GM21529 (cell line): ENCODE measurements around the gene COP1.
"Not testable (repeated sequence)": the region's sequence is repeated elsewhere in the genome, so short reads cannot be mapped to it uniquely, and the experiment has no call there.

Experiments
- ATAC-seq: cut with Tn5 transposase; IDR thresholded peaks from one replicate; pipeline ENCODE4 v1.9.1; 2021; ENCODE audit not compliant: unreplicated experiment

The COP1 gene

GRCh38 chr1:176051402-176051801, 155.7 kb downstream of the COP1 start:
- no peak for ATAC-seq

DNA sequence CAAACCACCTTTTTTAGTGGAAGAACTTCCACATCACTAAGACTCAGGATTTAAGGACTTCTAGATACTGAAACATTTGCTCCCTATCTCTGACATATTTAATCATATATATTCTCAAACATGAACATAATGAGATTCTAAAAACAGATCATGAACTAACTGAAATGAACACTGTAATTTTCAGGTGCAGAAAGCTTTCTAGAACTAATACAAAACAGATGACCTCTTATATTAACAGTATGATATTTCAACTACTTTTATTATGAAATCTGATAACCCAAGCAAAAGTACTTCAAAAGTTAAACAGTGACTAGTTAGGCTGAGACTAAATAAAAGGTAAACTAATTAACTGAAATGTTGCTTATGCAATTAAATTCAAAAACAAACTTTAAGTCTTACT, 157.5 kb downstream of the COP1 start:
- no peak for ATAC-seq

- no peak for ATAC-seq
Measured at GRCh38 chr1:176046926-176047325, 160.2 kb downstream of the COP1 start.

DNA sequence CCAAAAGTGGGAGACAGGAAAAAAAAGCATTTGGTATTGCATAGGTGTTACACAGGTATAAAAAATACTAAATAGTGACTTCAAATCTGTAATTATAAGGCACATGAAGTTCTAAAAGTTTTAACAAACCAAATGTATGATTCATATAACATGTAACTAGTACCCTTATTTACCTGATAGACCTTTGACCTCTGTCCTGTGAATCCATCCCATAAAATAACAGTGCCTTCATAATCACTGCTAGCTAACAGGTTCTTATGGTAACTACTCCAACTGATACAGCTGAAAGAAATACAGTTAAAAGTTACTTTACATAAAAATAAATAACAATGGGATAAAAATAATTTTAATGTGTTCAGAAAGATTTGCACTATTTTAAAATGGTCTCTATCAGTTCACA, 163.5 kb downstream of the COP1 start:
- no peak for ATAC-seq

- no peak for ATAC-seq
Measured at GRCh38 chr1:176033881-176034280, 173.2 kb downstream of the COP1 start.

DNA sequence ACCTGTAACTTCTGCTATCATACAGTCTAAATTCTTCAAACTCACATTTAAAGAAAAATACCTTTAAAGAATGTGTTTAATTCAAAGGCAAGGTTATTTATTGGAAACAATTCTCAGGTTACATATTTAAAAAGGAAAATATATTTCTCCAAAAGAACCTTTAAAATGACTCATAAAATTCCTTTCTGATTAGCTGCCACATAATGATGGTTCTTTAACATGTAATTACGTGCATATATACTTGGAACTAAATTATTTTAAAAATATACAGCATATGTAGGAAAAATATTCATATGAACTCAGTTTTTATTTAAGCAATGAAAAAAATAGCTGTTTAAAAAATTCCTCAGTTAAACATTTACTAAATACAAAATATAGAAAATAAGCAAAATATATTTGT, 173.6 kb downstream of the COP1 start:
- no peak for ATAC-seq

- ATAC-seq: no peak
Measured at GRCh38 chr1:176032040-176032645, 174.9 kb downstream of the COP1 start.

DNA sequence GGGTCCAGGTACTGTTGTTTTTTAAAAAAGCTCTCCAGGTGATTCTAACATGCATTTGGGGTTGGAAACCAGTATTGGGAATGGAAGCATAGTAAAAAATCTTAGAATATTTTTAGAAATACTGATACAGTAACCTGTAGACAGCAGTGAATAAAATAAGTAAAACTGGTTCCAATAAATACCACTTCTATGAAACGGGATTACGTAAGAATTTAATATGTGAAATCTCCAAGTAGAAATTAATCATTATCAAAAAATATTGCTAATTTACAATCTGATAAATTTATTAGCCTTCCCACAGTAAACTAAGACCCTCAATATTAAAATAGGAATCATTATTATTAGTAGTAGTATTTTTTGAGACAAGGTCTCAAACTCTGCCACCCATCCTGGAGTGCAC, 177.5 kb downstream of the COP1 start:
- ATAC-seq: no peak

DNA sequence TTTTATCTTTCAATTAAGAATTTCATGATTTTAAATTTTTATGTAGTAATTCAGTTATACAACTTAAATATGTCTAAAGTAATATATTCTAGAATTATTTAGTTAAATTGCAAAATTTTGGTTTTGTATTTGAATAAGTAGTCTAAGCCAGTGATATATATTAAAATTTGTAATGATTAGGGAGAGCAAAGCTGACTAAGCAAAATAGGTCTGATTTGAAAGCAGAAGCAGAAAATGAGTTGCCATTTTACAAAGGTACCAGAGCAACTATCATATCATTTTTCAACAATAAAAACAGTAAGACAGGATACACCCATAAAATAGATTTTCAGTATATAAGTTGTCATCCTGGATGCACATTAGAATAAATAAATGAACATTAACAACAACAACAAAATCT, 177.9 kb downstream of the COP1 start:
- no peak for ATAC-seq

GRCh38 chr1:176027934-176028333, 179.2 kb downstream of the COP1 start:
- not testable (repeated sequence) for ATAC-seq

GRCh38 chr1:176022574-176022973, 184.5 kb downstream of the COP1 start:
- ATAC-seq: no peak

DNA sequence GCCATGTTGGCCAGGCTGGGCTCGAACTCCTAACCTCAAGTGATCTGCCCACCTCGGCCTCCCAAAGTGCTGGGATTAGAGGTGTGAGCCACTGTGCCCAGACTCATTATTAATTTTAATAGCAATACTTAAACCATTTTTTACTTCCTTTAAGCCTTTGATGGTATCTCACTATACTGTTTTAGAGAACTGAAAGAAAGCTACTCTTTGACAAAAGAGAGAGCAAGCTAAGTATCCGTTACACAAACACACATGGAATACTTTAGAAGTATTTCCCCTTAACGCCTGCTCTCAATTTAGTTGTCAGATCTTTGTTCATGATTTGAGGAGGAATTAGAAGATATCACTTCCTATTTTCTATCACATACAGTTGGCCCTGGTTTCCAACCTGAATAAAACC, 189.4 kb downstream of the COP1 start:
- ATAC-seq: no peak

DNA sequence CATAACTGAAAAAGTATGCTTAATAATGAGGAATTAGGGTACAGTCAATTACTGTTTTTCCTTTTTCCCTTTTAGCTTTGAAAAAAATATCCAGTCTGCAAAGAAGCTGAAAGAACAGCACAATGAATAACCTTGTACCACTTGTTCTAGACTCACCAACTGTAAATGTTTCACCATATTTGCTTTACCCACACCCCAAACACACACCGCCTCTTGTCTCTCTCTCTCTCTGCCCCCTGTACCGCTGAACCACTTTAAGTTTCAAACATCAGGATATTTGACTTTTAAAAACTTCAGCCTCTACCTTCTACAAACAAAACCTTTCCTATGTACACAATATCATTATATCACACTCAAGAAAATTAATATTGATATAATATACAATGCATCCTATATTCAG, 197.1 kb downstream of the COP1 start:
- ATAC-seq: no peak

- ATAC-seq: not testable (repeated sequence)
Measured at GRCh38 chr1:176007756-176008389, 199.2 kb downstream of the COP1 start.

DNA sequence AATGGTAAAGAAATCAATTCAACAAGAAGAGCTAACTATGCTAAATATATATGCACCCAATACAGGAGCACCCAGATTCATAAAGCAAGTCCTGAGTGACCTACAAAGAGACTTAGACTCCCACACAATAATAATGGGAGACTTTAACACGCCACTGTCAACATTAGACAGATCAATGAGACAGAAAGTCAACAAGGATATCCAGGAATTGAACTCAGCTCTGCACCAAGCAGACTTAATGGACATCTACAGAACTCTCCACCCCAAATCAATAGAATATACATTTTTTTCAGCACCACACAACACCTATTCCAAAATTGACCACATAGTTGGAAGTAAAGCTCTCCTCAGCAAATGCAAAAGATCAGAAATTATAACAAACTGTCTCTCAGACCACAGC, 212.4 kb downstream of the COP1 start:
- not testable (repeated sequence) for ATAC-seq

GRCh38 chr1:175992825-175993224, 214.3 kb downstream of the COP1 start:
- not testable (repeated sequence) for ATAC-seq

- not testable (repeated sequence) for ATAC-seq
Measured at GRCh38 chr1:175992202-175992601, 214.9 kb downstream of the COP1 start.

GRCh38 chr1:175984813-175985212, 222.3 kb downstream of the COP1 start:
- no peak for ATAC-seq

GRCh38 chr1:175984057-175984812, 222.9 kb downstream of the COP1 start:
- ATAC-seq: no peak

- ATAC-seq: not testable (repeated sequence)
Measured at GRCh38 chr1:175983363-175983762, 223.7 kb downstream of the COP1 start.

DNA sequence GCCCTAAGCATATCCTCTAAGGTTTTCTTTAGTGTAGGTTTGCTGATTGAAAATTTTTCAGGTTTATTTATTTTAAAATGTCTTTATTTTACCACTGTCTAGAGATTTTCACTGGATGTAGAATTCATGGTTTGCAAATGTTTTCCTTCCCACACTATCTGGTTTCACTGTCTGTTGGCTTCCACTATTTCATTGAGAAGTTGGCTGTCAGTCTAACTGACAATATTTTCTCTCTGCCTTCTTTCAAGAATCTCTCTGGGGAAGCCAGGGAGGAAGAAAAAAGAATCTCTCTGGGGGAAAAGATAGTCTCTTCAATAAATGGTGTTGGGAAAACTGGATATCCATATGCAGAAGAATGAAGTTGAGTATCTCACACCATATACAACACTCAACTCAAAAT, 226.0 kb downstream of the COP1 start:
- no peak for ATAC-seq

GRCh38 chr1:175978926-175979325, 228.2 kb downstream of the COP1 start:
- ATAC-seq: no peak
